Body of pancreas (tissue), 4 donors: ENCODE data around the gene SPESP1.

Experiments used
- POLR2A ChIP-seq, 3 donors: fragments of 450-650 bp; IDR thresholded peaks; one replicate each; pipeline ENCODE4 v1.6.1; 2016; ENCODE audit warnings: antibody characterized with exemption in 3 of 3, mild to moderate bottlenecking in 2 of 3
- TF ChIP-seq, protein P1 (sequence below), 7 experiments: fragments of 450-650 bp in 4 of 7; fragments of 200-600 bp in 3 of 7; sonication (generic) in 3 of 7; IDR thresholded peaks; one replicate each; pipeline ENCODE4 v1.5.1; 2016 to 2019; ENCODE audit warnings: antibody characterized with exemption in 7 of 7

DNA sequence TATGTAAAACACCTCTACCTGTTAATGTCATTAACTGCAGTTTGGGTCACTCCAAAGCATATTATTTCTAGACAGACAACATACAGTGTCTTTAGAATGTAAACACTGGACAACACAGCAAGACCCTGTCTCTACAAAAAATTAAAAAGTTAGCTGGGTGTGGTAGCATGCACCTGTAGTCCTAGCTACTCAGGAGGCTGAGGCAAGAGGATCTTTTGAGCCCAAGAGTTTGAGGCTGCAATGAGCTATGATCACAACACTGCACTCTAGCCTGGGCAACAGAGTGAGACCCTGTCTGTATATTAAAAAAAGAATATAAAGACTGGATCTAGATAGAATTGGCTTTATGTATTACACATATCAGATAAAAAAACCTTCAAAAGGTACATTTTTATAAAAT is 20.0 kb upstream of the SPESP1 start:
- TF ChIP-seq, protein P1, sequence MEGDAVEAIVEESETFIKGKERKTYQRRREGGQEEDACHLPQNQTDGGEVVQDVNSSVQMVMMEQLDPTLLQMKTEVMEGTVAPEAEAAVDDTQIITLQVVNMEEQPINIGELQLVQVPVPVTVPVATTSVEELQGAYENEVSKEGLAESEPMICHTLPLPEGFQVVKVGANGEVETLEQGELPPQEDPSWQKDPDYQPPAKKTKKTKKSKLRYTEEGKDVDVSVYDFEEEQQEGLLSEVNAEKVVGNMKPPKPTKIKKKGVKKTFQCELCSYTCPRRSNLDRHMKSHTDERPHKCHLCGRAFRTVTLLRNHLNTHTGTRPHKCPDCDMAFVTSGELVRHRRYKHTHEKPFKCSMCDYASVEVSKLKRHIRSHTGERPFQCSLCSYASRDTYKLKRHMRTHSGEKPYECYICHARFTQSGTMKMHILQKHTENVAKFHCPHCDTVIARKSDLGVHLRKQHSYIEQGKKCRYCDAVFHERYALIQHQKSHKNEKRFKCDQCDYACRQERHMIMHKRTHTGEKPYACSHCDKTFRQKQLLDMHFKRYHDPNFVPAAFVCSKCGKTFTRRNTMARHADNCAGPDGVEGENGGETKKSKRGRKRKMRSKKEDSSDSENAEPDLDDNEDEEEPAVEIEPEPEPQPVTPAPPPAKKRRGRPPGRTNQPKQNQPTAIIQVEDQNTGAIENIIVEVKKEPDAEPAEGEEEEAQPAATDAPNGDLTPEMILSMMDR (IDR thresholded peaks at IDR 0.05) = no peak
- no peak for TF ChIP-seq POLR2A (IDR thresholded peaks at IDR 0.05)
